ENCODE data around the gene USP10.

DNA sequence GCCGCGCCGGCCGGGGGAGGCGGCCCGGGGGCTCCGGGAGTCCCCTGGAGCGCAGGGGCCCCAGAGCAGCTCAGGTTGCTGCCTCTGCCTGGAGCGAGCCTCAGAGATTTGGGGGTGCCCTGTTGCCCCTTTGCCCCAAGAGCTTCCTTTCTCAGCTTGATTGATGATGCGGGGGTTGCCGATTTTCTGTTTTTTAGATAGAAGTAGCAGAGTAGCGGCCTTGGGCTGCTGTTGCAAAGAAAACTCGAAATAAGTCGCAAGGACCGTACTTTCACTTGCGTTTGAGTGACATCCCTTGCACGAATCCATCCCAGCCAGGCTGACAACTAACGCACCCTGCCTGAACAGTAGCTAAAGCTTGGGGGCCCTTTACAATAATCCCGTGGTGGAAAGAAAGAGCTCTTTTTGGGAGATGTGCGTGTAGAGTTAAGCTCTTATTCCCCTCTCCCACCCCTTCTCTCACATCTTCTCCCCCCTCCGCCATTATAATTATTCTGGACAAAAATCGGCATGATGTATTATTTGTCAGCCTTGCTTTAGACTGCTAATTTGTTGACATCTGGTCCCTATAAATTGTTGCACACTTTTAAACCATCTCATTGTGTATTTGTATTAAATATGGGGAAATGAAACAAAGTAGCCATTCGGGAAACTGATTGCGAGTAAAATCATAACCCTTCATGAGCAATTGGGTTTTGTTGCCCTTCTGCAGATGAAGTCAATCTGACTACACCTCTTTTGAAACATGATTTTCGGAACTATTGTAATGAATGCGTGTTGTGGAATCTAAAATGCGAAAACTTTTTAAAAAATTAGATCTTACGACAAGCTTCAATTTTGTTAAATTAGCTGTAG is 873 bp downstream of the USP10 start:
- no peak for TF ChIP-seq RAD21 (IDR thresholded peaks at IDR 0.05)
- TF ChIP-seq CTCF (IDR thresholded peaks at IDR 0.05; ENCODE audit: low read depth, low read length, missing input control): no peak
- no peak for TF ChIP-seq YY1 (IDR thresholded peaks at IDR 0.05)
- no peak for TF ChIP-seq JUND (IDR thresholded peaks at IDR 0.05)
- TF ChIP-seq REST (IDR thresholded peaks at IDR 0.05): no peak
- TF ChIP-seq, protein P1, sequence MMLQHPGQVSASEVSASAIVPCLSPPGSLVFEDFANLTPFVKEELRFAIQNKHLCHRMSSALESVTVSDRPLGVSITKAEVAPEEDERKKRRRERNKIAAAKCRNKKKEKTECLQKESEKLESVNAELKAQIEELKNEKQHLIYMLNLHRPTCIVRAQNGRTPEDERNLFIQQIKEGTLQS (IDR thresholded peaks at IDR 0.05): no peak
- TF ChIP-seq HNF4G (IDR thresholded peaks at IDR 0.05): no peak
- no peak for TF ChIP-seq TAF1 (conservative IDR thresholded peaks at IDR 0.05)
- TF ChIP-seq ZBTB33 (IDR thresholded peaks at IDR 0.05): no peak
- no peak for TF ChIP-seq GABPA (IDR thresholded peaks at IDR 0.05 in 1 of 2, conservative IDR thresholded peaks at IDR 0.05 in 1 of 2)
- no peak for TF ChIP-seq EGR1 (IDR thresholded peaks at IDR 0.05; ENCODE audit: low read depth in 2 of 2)
- TF ChIP-seq SP1 (IDR thresholded peaks at IDR 0.05): no peak
- TF ChIP-seq, protein P2, sequence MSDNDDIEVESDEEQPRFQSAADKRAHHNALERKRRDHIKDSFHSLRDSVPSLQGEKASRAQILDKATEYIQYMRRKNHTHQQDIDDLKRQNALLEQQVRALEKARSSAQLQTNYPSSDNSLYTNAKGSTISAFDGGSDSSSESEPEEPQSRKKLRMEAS (IDR thresholded peaks at IDR 0.05): no peak

Data from liver (tissue), 3 donors.